Left lobe of liver (tissue), 2 donors: ENCODE data around the gene RHBDD2. TPM values are rescaled to one million over a fixed set of nuclear protein-coding genes. Genes with fewer than 3 reads are reported as not detected.
A peak's percentile ranks its signal among the peaks of the same experiment; 100 is the strongest.
"Not testable (repeated sequence)": the region's sequence is repeated elsewhere in the genome, so short reads cannot be mapped to it uniquely, and the experiment has no call there.

Experiments
- ATAC-seq: fragments of 200-7000 bp; cut with Tn5 transposase; one replicate; pipeline ENCODE4 v1.9.1; 2020; ENCODE audit warnings: mild to moderate bottlenecking, moderate library complexity
- DNase-seq: peaks from one replicate; pipeline ENCODE4 v3.0.0-alpha.2; 2020; ENCODE audit warnings: low spot score
- total RNA-seq: library from RNA; stranded (reverse); gene quantifications from one replicate; pipeline ENCODE4 v1.2.1, GENCODE V29; 2021
- donor health status: DM: no; HTN: no; CAD: no; lungs with moderate emphysema.
- donor health status: DM: no; HTN: yes; CAD: no.

RHBDD2 gene
- total RNA-seq, 1 donor from 2014 or later: 32.9 TPM

- ATAC-seq: peak; percentile 91
- peak; percentile 86 for DNase-seq
Measured at GRCh38 chr7:75888464-75889222, 9.8 kb downstream of the RHBDD2 start.

- no peak for ATAC-seq
- no peak for DNase-seq
Measured at GRCh38 chr7:75889223-75889825, 10.5 kb downstream of the RHBDD2 start.

- DNase-seq (no peak), ATAC-seq (no peak)
Measured at GRCh38 chr7:75889826-75890225, 11.0 kb downstream of the RHBDD2 start.

- ATAC-seq: not testable (repeated sequence)
Measured at GRCh38 chr7:75891237-75891636, 12.4 kb downstream of the RHBDD2 start.

GRCh38 chr7:75891815-75892411 lies 13.1 kb downstream of the RHBDD2 start:
- no peak for DNase-seq
- ATAC-seq: no peak

More at GRCh38 chr7:75891237-75891636, 12.4 kb downstream of the RHBDD2 start:
- not testable (repeated sequence) for DNase-seq

- ATAC-seq: no peak
- no peak for DNase-seq
Measured at GRCh38 chr7:75892634-75893272, 13.9 kb downstream of the RHBDD2 start.

- no peak for DNase-seq
Measured at GRCh38 chr7:75896803-75897327, 18.0 kb downstream of the RHBDD2 start.

GRCh38 chr7:75900617-75901315 lies 21.9 kb downstream of the RHBDD2 start:
- no peak for ATAC-seq
- no peak for DNase-seq

More at GRCh38 chr7:75896803-75897327, 18.0 kb downstream of the RHBDD2 start:
- ATAC-seq: no peak

- ATAC-seq (peak; percentile 79), DNase-seq (peak; percentile 96)
Measured at GRCh38 chr7:75905785-75906604, 27.2 kb downstream of the RHBDD2 start.

GRCh38 chr7:75906991-75907667 lies 28.3 kb downstream of the RHBDD2 start:
- peak; percentile 80 for DNase-seq
- ATAC-seq: peak; percentile 67

- ATAC-seq, DNase-seq: not testable (repeated sequence)
Measured at GRCh38 chr7:75907668-75908039, 28.8 kb downstream of the RHBDD2 start.

GRCh38 chr7:75909521-75910132 lies 30.8 kb downstream of the RHBDD2 start:
- ATAC-seq (no peak), DNase-seq (no peak)

GRCh38 chr7:75911186-75911585 lies 32.4 kb downstream of the RHBDD2 start:
- ATAC-seq, DNase-seq: not testable (repeated sequence)

GRCh38 chr7:75913437-75913836 lies 34.6 kb downstream of the RHBDD2 start:
- no peak for DNase-seq
- ATAC-seq: no peak

- ATAC-seq: no peak
Measured at GRCh38 chr7:75914169-75914654, 35.4 kb downstream of the RHBDD2 start.

GRCh38 chr7:75914655-75915415 lies 36.0 kb downstream of the RHBDD2 start, which contains the start of gene POR:
Gene POR, plus strand, starts transcription at chr7:75915155. Its CDS starts 38,847 bp downstream, at chr7:75954002.
- peak; percentile 99 for DNase-seq
- ATAC-seq: peak; percentile 85

More at GRCh38 chr7:75914169-75914654, 35.4 kb downstream of the RHBDD2 start:
- no peak for DNase-seq

- DNase-seq (no peak), ATAC-seq (peak; percentile 9)
Measured at GRCh38 chr7:75915416-75916156, 36.8 kb downstream of the RHBDD2 start.
